H1 (cell line): ENCODE measurements around the gene UBE4B. TPM values are rescaled to one million over a fixed set of nuclear protein-coding genes. Genes with fewer than 3 reads are reported as not detected.

Experiments used
- CTCF ChIA-PET: fragments of 300-600 bp; sonication (Branson Sonifier 250); formaldehyde crosslinking; loops from one replicate; lab custom pipeline; 2021; ENCODE audit not compliant: partially characterized antibody; lab: Charles Lee
- POLR2A ChIA-PET: fragments of 300-600 bp; sonication (Branson Sonifier 250); formaldehyde crosslinking; loops from one replicate; lab custom pipeline; 2021; ENCODE audit warnings: inconsistent platforms; ENCODE audit not compliant: partially characterized antibody; lab: Charles Lee
- DNase-seq, 2 experiments: peaks; one replicate each; pipeline versions ENCODE4 v3.0.0 to v3.0.0-alpha.2; 2010 to 2022; ENCODE audit warnings: low spot score in 2 of 2, low read depth in 1 of 2, mixed read lengths in 1 of 2
- FAIRE-seq: peaks from 2 replicates; lab custom pipeline; 2011; peaks lifted over from hg19 to GRCh38; lab: Jason Lieb, UNC
- H2AFZ ChIP-seq: 2 replicates; pipeline ENCODE4 v1.8.1; 2012; ENCODE audit warnings: low read length, inconsistent platforms
- H2AK5ac ChIP-seq: 2 replicates; pipeline ENCODE4 v1.6.1; 2013; ENCODE audit warnings: low read depth, low read length
- H2BK120ac ChIP-seq: replicated peaks from 2 replicates; pipeline ENCODE3; 2013; ENCODE audit warnings: low read depth, low read length, inconsistent platforms
- H2BK12ac ChIP-seq: 2 replicates; pipeline ENCODE4 v1.6.1; 2013; ENCODE audit warnings: low read depth, low read length
- H2BK15ac ChIP-seq: 2 replicates; pipeline ENCODE4 v1.6.1; 2013; ENCODE audit warnings: low read length
- H2BK20ac ChIP-seq: 2 replicates; pipeline ENCODE4 v1.6.1; 2013; ENCODE audit warnings: low read length
- H2BK5ac ChIP-seq: 2 replicates; pipeline ENCODE4 v1.6.1; 2013; ENCODE audit warnings: low read depth, low read length
- H3K14ac ChIP-seq: 2 replicates; pipeline ENCODE4 v1.6.1; 2013; ENCODE audit warnings: inconsistent platforms; ENCODE audit not compliant: insufficient read length
- H3K18ac ChIP-seq: 2 replicates; pipeline ENCODE4 v1.6.1; 2013; ENCODE audit warnings: low read length; ENCODE audit errors: extremely low read depth
- H3K23ac ChIP-seq: 2 replicates; pipeline ENCODE4 v1.6.1; 2013; ENCODE audit warnings: inconsistent platforms; ENCODE audit not compliant: insufficient read length
- H3K23me2 ChIP-seq: 2 replicates; pipeline ENCODE4 v1.6.1; 2013; ENCODE audit warnings: low read depth, low read length
- H3K27ac ChIP-seq: 2 replicates; pipeline ENCODE4 v1.6.1; 2011; ENCODE audit warnings: low read depth, low read length, inconsistent platforms
- H3K27me3 ChIP-seq, 4 experiments: replicated peaks in 1 of 4; 1 replicate in 1 of 4; 2 replicates in 3 of 4; pipeline versions ENCODE4 v1.6.1 to v1.8.1; 2011 to 2013; ENCODE audit warnings: low read length in 3 of 4, mild to moderate bottlenecking in 3 of 4, inconsistent platforms in 2 of 4, mixed read lengths in 2 of 4, moderate library complexity in 1 of 4; ENCODE audit not compliant: control insufficient read depth in 3 of 4, insufficient read depth in 3 of 4; ENCODE audit errors: extremely low read depth in 1 of 4
- H3K36me3 ChIP-seq, 4 experiments: 2 replicates each; pipeline versions ENCODE4 v1.6.1 to v1.8.1; 2011 to 2013; ENCODE audit warnings: mild to moderate bottlenecking in 4 of 4, low read length in 3 of 4, moderate library complexity in 2 of 4, control low read depth in 1 of 4, inconsistent platforms in 1 of 4; ENCODE audit not compliant: insufficient read depth in 4 of 4, control insufficient read depth in 2 of 4
- H3K4ac ChIP-seq: replicated peaks from 2 replicates; pipeline ENCODE3; 2013; ENCODE audit warnings: low read length, low read depth, mixed read lengths, inconsistent platforms; ENCODE audit not compliant: insufficient read length
- H3K4me1 ChIP-seq, 4 experiments: replicated peaks in 1 of 4; 1 replicate in 1 of 4; 2 replicates in 3 of 4; pipeline versions ENCODE4 v1.6.1 to v1.8.1; 2011 to 2013; ENCODE audit warnings: low read length in 3 of 4, inconsistent platforms in 2 of 4, mixed read lengths in 1 of 4; ENCODE audit not compliant: insufficient read depth in 4 of 4, control insufficient read depth in 3 of 4
- H3K4me2 ChIP-seq, 2 experiments: 2 replicates each; pipeline versions ENCODE4 v1.6.1 to v1.8.1; 2011 to 2013; ENCODE audit warnings: low read depth in 2 of 2, low read length in 2 of 2, control low read depth in 1 of 2, inconsistent platforms in 1 of 2, mild to moderate bottlenecking in 1 of 2; ENCODE audit not compliant: insufficient read depth in 1 of 2
- H3K4me3 ChIP-seq, 4 experiments: fragments of 200-600, 300-600 bp in 1 of 4; sonication (generic), shearing (Covaris generic), sonication (Bioruptor Twin) in 1 of 4; 2 replicates each; pipeline versions ENCODE4 v1.5.1 to v1.8.1; 2011 to 2016; ENCODE audit warnings: low read length in 4 of 4, low read depth in 3 of 4, control low read depth in 2 of 4, inconsistent platforms in 2 of 4, mild to moderate bottlenecking in 2 of 4, mixed read lengths in 1 of 4, moderate library complexity in 1 of 4; ENCODE audit not compliant: insufficient read depth in 2 of 4; ENCODE audit errors: extremely low read depth in 1 of 4
- H3K56ac ChIP-seq: replicated peaks from 2 replicates; pipeline ENCODE3; 2013; ENCODE audit warnings: low read depth, mild to moderate bottlenecking, mixed read lengths, low read length, inconsistent platforms; ENCODE audit not compliant: insufficient read length
- H3K79me1 ChIP-seq: 2 replicates; pipeline ENCODE4 v1.6.1; 2013; ENCODE audit warnings: low read depth, low read length, control low read depth
- H3K79me2 ChIP-seq, 2 experiments: 2 replicates each; pipeline versions ENCODE4 v1.6.1 to v1.8.1; 2012 to 2013; ENCODE audit warnings: low read length in 2 of 2, mild to moderate bottlenecking in 2 of 2, inconsistent platforms in 1 of 2; ENCODE audit not compliant: insufficient read depth in 2 of 2, control insufficient read depth in 1 of 2
- H3K9ac ChIP-seq, 4 experiments: replicated peaks in 1 of 4; 1 replicate in 1 of 4; 2 replicates in 3 of 4; pipeline versions ENCODE4 v1.6.1 to v1.8.1; 2011 to 2013; ENCODE audit warnings: low read depth in 3 of 4, low read length in 3 of 4, control low read depth in 2 of 4, mild to moderate bottlenecking in 2 of 4, moderate library complexity in 2 of 4, inconsistent platforms in 1 of 4; ENCODE audit errors: extremely low read depth in 1 of 4
- H3K9me3 ChIP-seq, 2 experiments: 2 replicates each; pipeline versions ENCODE4 v1.6.1 to v1.8.1; 2012 to 2013; ENCODE audit warnings: mild to moderate bottlenecking in 2 of 2, moderate library complexity in 2 of 2, control low read depth in 1 of 2, inconsistent platforms in 1 of 2, low read depth in 1 of 2, low read length in 1 of 2, mixed read lengths in 1 of 2; ENCODE audit not compliant: insufficient read depth in 2 of 2
- H4K20me1 ChIP-seq, 2 experiments: replicated peaks in 1 of 2; 2 replicates each; pipeline versions ENCODE3 to v1.8.1; 2011 to 2013; ENCODE audit warnings: inconsistent platforms in 2 of 2, low read length in 2 of 2, mild to moderate bottlenecking in 1 of 2; ENCODE audit not compliant: insufficient read depth in 2 of 2, control insufficient read depth in 1 of 2
- H4K5ac ChIP-seq: 2 replicates; pipeline ENCODE4 v1.6.1; 2013; ENCODE audit warnings: low read length, low read depth, mixed read lengths, inconsistent platforms; ENCODE audit not compliant: insufficient read length
- H4K8ac ChIP-seq: 2 replicates; pipeline ENCODE4 v1.8.0; 2013; ENCODE audit warnings: mild to moderate bottlenecking, moderate library complexity, low read length, inconsistent platforms; ENCODE audit not compliant: insufficient read depth; ENCODE audit errors: extremely low read depth
- H4K91ac ChIP-seq: replicated peaks from 2 replicates; pipeline ENCODE3; 2013; ENCODE audit warnings: low read length, mixed read lengths, inconsistent platforms; ENCODE audit not compliant: insufficient read length
- CHD1 ChIP-seq: IDR thresholded peaks from 2 replicates; pipeline ENCODE4 v1.6.1; 2012; ENCODE audit warnings: low read depth, low read length, improper control_type of control experiment
- MAFK ChIP-seq: IDR thresholded peaks from 2 replicates; pipeline ENCODE4 v1.6.1; 2012; ENCODE audit warnings: low read depth, mild to moderate bottlenecking, improper control_type of control experiment, low read length
- SUZ12 ChIP-seq: fragments of 200-600 bp; sonication (generic); IDR thresholded peaks from 2 replicates; pipeline ENCODE4 v1.6.1; 2012; ENCODE audit warnings: mild to moderate bottlenecking, inconsistent platforms, low read length, moderate library complexity, mixed read lengths
- polyA plus RNA-seq, 7 experiments: library from polyadenylated mRNA; depleted of rRNA in 3 of 7; stranded (reverse) in 5 of 7; unstranded in 2 of 7; fragments of >200 nt in 5 of 7; fragments of 200-250 nt in 2 of 7; gene quantifications; 1 replicate in 5 of 7; 2 replicates in 1 of 7; 4 replicates in 1 of 7; pipeline versions ENCODE4 v1.2.1 to v1.2.3, GENCODE V29; 2011 to 2013; ENCODE audit warnings: missing spikeins in 2 of 7, mixed read lengths in 2 of 7
- total RNA-seq: library from RNA; stranded (reverse); fragmentation: NEBNext Ultra II Directional; extraction: Animal tissue kit (Norgen Biotek cat#: 25700); gene quantifications from 2 replicates; pipeline ENCODE4 v1.2.1, GENCODE V29; 2021

The UBE4B gene
- total and polyA plus RNA-seq, 2 of the 8 experiments (the other 6 are each of a cell fraction or from before 2014, with no cell fraction given) = 24.5 to 90.1 TPM

GRCh38 chr1:10019561-10019960, 13.2 kb upstream of the UBE4B start:
- no peak overlapping the region for H3K23ac ChIP-seq
- H3K27me3 ChIP-seq = no peaks in the 10 kb centered on the region
- no peak overlapping the region for H2BK5ac ChIP-seq
- no peak overlapping the region for H4K5ac ChIP-seq
- no peak overlapping the region for H3K4ac ChIP-seq
- no peak overlapping the region for H2BK15ac ChIP-seq
- no peak overlapping the region for H3K14ac ChIP-seq
- no peak overlapping the region for H2AFZ ChIP-seq
- FAIRE-seq = no peak
- H2BK12ac ChIP-seq = no peak overlapping the region
- no peaks in the 10 kb centered on the region for H3K79me1 ChIP-seq
- no peak overlapping the region for H4K91ac ChIP-seq
- H3K9ac ChIP-seq = no peak overlapping the region
- POLR2A ChIA-PET = no interaction called here
- H3K79me2 ChIP-seq = no peaks in the 10 kb centered on the region
- no peak for TF ChIP-seq CHD1
- no peak for TF ChIP-seq SUZ12
- no peak for TF ChIP-seq MAFK
- H2BK20ac ChIP-seq = no peak overlapping the region
- no peak overlapping the region for H3K4me3 ChIP-seq
- H4K20me1 ChIP-seq = no peaks in the 10 kb centered on the region
- H3K4me2 ChIP-seq = no peak overlapping the region
- H2BK120ac ChIP-seq = no peak overlapping the region
- CTCF ChIA-PET = interaction anchor here (0.6 kb wide), 1 partner anchor 72 kb away, joined by 3 read pairs; no protein-coding TSS in a partner anchor
- no peaks in the 10 kb centered on the region for H3K36me3 ChIP-seq
- H3K9me3 ChIP-seq = no peaks in the 10 kb centered on the region
- no peak for DNase-seq
- no peaks in the 10 kb centered on the region for H3K4me1 ChIP-seq
- no peak overlapping the region for H4K8ac ChIP-seq
- H3K56ac ChIP-seq = no peak overlapping the region
- no peak overlapping the region for H3K18ac ChIP-seq
- no peaks in the 10 kb centered on the region for H3K23me2 ChIP-seq
- H2AK5ac ChIP-seq = no peak overlapping the region
- H3K27ac ChIP-seq = no peak overlapping the region
